ENCODE data around the gene F11R. TPM values are rescaled to one million over a fixed set of nuclear protein-coding genes. Genes with fewer than 3 reads are reported as not detected.
"Not testable (repeated sequence)": the region's sequence is repeated elsewhere in the genome, so short reads cannot be mapped to it uniquely, and the experiment has no call there.

The F11R gene
- 1 to 10 TPM; 3.9 to 7.6 (median 7.3) TPM for total RNA-seq

GRCh38 chr1:161020509-161021164 lies at the start of gene F11R:
F11R (minus strand) TSS chr1:161021152; CDS start chr1:161021073, 79 bp downstream.
- Mint-ChIP-seq H3K9me3 (no peaks in the 10 kb centered on the region), H3K27me3 (ENCODE audit: low read depth) (no peaks in the 10 kb centered on the region), H3K4me3 (peak within 1 kb of the TSS; percentile 86), H3K36me3 (ENCODE audit: insufficient read depth) (peaks cover 5% of the 10 kb centered on the region), H3K4me1 (ENCODE audit: low read depth) (peaks cover 36% of the 10 kb centered on the region)
- peak; percentile 14 for DNase-seq
- ATAC-seq = peak; percentile 27 to 42

GRCh38 chr1:161069731-161070270 lies 48.8 kb upstream of the F11R start, which contains the start of gene ARHGAP30:
ARHGAP30 (minus strand) TSS chr1:161069891; CDS start chr1:161069624, 267 bp downstream.
- ATAC-seq (peak; percentile 74 to 81), DNase-seq (peak; percentile 72)
- peak within 1 kb of the TSS; percentile 95 for H3K4me3 Mint-ChIP-seq
- H3K4me1 Mint-ChIP-seq (ENCODE audit: low read depth) = peaks cover 61% of the 10 kb centered on the region
- peaks cover 4% of the 10 kb centered on the region for H3K36me3 Mint-ChIP-seq (ENCODE audit: insufficient read depth)
- no peaks in the 10 kb centered on the region for H3K9me3 Mint-ChIP-seq
- no peaks in the 10 kb centered on the region for H3K27me3 Mint-ChIP-seq (ENCODE audit: low read depth)

GRCh38 chr1:161069241-161069640 lies 48.3 kb upstream of the F11R start:
- Mint-ChIP-seq H3K9me3 (no peaks in the 10 kb centered on the region), H3K4me3 (peak overlapping the region; percentile 95), H3K36me3 (ENCODE audit: insufficient read depth) (peaks cover 8% of the 10 kb centered on the region), H3K4me1 (ENCODE audit: low read depth) (peaks cover 66% of the 10 kb centered on the region), H3K27me3 (ENCODE audit: low read depth) (no peaks in the 10 kb centered on the region)
- DNase-seq = no peak
- ATAC-seq = peak in 1 of 2 donors; percentile 3

GRCh38 chr1:161068306-161069234 lies 47.6 kb upstream of the F11R start:
- Mint-ChIP-seq H3K4me3 (peak overlapping the region; percentile 95), H3K27me3 (ENCODE audit: low read depth) (no peaks in the 10 kb centered on the region), H3K36me3 (ENCODE audit: insufficient read depth) (peaks cover 12% of the 10 kb centered on the region), H3K9me3 (no peaks in the 10 kb centered on the region), H3K4me1 (ENCODE audit: low read depth) (peaks cover 72% of the 10 kb centered on the region)
- DNase-seq (peak; percentile 72), ATAC-seq (peak; percentile 69 to 72)

DNA sequence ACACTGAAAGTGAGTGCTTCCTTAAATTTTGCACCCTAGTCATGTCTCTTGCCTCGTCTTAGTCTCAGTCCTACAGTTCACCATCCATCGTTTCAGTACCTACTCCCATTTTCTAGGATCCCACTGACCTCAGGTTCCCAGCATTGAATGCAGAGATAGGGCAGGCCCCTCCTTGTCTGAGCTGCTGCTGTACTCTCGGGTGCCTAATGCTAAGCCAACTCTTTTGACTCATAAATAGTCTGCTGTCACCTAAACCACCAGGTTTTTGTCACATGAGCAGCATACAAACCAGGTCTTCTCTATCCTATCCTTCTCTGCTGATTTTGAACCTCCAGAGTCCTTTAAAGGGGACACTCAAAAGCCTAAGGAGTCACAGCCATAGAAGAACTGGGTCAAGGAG lies 45.7 kb upstream of the F11R start:
- Mint-ChIP-seq H3K4me1 (ENCODE audit: low read depth) (peaks cover 80% of the 10 kb centered on the region), H3K9me3 (no peaks in the 10 kb centered on the region), H3K27me3 (ENCODE audit: low read depth) (no peaks in the 10 kb centered on the region), H3K36me3 (ENCODE audit: insufficient read depth) (peaks cover 16% of the 10 kb centered on the region), H3K4me3 (peak overlapping the region; percentile 95)
- ATAC-seq = peak; percentile 51
- DNase-seq = no peak

GRCh38 chr1:161065681-161066080 lies 44.7 kb upstream of the F11R start:
- DNase-seq; ATAC-seq; H3K9me3 Mint-ChIP-seq; H3K4me3 Mint-ChIP-seq; H3K27me3 Mint-ChIP-seq (ENCODE audit: low read depth): not testable (repeated sequence)
- Mint-ChIP-seq H3K36me3 (ENCODE audit: insufficient read depth) (peaks cover 16% of the 10 kb centered on the region), H3K4me1 (ENCODE audit: low read depth) (peaks cover 79% of the 10 kb centered on the region)

- Mint-ChIP-seq H3K4me1 (ENCODE audit: low read depth) (peaks cover 82% of the 10 kb centered on the region), H3K36me3 (ENCODE audit: insufficient read depth) (peaks cover 21% of the 10 kb centered on the region), H3K4me3 (peak overlapping the region; percentile 62)
- not testable (repeated sequence) for ATAC-seq; H3K27me3 Mint-ChIP-seq (ENCODE audit: low read depth); DNase-seq; H3K9me3 Mint-ChIP-seq
Measured at GRCh38 chr1:161063936-161064335, 43.0 kb upstream of the F11R start.

DNA sequence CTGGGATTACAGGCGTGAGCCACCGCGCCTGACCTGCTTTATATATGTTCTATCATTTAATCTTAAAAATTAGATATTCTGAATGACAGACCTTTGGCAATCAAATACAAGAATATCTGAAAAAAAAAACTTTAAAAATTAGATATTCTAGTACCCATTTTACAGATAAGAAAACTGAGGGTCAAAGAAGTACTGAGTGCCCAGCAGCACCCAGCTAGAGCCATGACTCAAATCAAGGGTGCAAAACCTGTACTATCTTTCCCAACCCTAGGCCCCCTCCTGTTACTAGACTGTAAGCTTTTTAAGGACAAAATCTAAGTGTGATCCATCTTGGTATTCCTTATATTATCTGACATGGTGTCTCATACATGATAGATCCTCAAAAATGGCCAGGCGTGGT lies 40.5 kb upstream of the F11R start:
- no peak for ATAC-seq
- H3K9me3 Mint-ChIP-seq = no peaks in the 10 kb centered on the region

DNA sequence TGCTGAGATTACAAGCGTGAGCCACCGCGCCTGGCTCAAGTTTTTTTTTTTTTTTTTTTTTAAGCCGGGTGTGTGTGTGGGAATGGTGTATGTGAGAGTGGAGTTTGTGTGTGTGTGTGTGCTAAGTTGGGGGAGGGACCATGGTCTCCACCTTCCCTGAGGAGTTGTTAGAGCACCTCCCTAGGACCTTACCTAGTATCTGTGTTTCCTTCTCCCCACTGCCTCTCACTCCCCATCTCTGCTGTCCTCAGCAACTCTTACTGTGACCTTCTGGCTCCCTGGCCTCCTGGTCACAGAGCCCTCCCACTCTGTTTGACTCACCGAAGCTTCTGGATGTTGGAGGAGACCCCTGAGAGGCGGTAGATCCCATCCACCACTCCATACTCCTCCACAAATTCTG lies 38.3 kb upstream of the F11R start:
- Mint-ChIP-seq H3K4me1 (ENCODE audit: low read depth) (peaks cover 56% of the 10 kb centered on the region), H3K9me3 (no peaks in the 10 kb centered on the region), H3K36me3 (ENCODE audit: insufficient read depth) (peaks cover 25% of the 10 kb centered on the region), H3K4me3 (no peak overlapping the region), H3K27me3 (ENCODE audit: low read depth) (no peaks in the 10 kb centered on the region)
- ATAC-seq (no peak), DNase-seq (no peak)

More for the DNA sequence above, 40.5 kb upstream of the F11R start:
- Mint-ChIP-seq H3K4me1 (ENCODE audit: low read depth) (peaks cover 66% of the 10 kb centered on the region), H3K27me3 (ENCODE audit: low read depth) (no peaks in the 10 kb centered on the region), H3K36me3 (ENCODE audit: insufficient read depth) (peaks cover 21% of the 10 kb centered on the region), H3K4me3 (no peak overlapping the region)
- DNase-seq = no peak

GRCh38 chr1:161054805-161055204 lies 33.9 kb upstream of the F11R start:
- Mint-ChIP-seq H3K4me1 (ENCODE audit: low read depth) (peaks cover 22% of the 10 kb centered on the region), H3K9me3 (no peaks in the 10 kb centered on the region), H3K27me3 (ENCODE audit: low read depth) (no peaks in the 10 kb centered on the region), H3K4me3 (no peak overlapping the region), H3K36me3 (ENCODE audit: insufficient read depth) (peaks cover 37% of the 10 kb centered on the region)
- ATAC-seq (no peak), DNase-seq (no peak)

- ATAC-seq (no peak), DNase-seq (no peak)
- H3K9me3 Mint-ChIP-seq = no peaks in the 10 kb centered on the region
- no peaks in the 10 kb centered on the region for H3K27me3 Mint-ChIP-seq (ENCODE audit: low read depth)
- H3K4me3 Mint-ChIP-seq = no peak overlapping the region
- H3K4me1 Mint-ChIP-seq (ENCODE audit: low read depth) = peaks cover 16% of the 10 kb centered on the region
- H3K36me3 Mint-ChIP-seq (ENCODE audit: insufficient read depth) = peaks cover 34% of the 10 kb centered on the region
Measured at GRCh38 chr1:161054232-161054631, 33.3 kb upstream of the F11R start.

GRCh38 chr1:161052899-161053298 lies 31.9 kb upstream of the F11R start:
- H3K4me3 Mint-ChIP-seq = no peak overlapping the region
- H3K36me3 Mint-ChIP-seq (ENCODE audit: insufficient read depth) = peaks cover 43% of the 10 kb centered on the region
- H3K27me3 Mint-ChIP-seq (ENCODE audit: low read depth) = no peaks in the 10 kb centered on the region
- no peaks in the 10 kb centered on the region for H3K9me3 Mint-ChIP-seq
- no peak for ATAC-seq
- no peak for DNase-seq
- peaks cover 18% of the 10 kb centered on the region for H3K4me1 Mint-ChIP-seq (ENCODE audit: low read depth)

DNA sequence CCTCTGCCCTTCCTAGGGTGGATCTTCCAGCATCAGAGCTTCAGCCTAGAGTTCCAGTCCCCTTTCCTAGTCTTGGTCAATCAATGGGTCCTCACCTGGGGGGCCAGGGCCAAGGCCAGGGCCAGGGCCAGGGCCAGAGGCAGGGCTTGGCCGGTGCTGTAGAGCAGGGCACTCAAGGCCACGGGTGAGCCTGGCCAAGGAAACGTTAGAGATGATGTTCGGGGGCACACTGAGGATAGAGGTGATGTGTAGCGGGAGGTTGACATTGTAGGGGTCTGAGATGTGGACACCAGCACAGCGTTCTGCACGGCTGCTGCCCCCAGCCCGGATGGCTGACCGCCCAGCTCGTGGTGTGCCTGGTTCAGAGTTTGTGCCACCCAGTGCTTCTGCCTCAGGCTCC lies 30.3 kb upstream of the F11R start:
- Mint-ChIP-seq H3K27me3 (ENCODE audit: low read depth) (no peaks in the 10 kb centered on the region), H3K9me3 (no peaks in the 10 kb centered on the region), H3K36me3 (ENCODE audit: insufficient read depth) (peaks cover 44% of the 10 kb centered on the region), H3K4me3 (no peak overlapping the region), H3K4me1 (ENCODE audit: low read depth) (peaks cover 20% of the 10 kb centered on the region)
- ATAC-seq = no peak
- DNase-seq = no peak

DNA sequence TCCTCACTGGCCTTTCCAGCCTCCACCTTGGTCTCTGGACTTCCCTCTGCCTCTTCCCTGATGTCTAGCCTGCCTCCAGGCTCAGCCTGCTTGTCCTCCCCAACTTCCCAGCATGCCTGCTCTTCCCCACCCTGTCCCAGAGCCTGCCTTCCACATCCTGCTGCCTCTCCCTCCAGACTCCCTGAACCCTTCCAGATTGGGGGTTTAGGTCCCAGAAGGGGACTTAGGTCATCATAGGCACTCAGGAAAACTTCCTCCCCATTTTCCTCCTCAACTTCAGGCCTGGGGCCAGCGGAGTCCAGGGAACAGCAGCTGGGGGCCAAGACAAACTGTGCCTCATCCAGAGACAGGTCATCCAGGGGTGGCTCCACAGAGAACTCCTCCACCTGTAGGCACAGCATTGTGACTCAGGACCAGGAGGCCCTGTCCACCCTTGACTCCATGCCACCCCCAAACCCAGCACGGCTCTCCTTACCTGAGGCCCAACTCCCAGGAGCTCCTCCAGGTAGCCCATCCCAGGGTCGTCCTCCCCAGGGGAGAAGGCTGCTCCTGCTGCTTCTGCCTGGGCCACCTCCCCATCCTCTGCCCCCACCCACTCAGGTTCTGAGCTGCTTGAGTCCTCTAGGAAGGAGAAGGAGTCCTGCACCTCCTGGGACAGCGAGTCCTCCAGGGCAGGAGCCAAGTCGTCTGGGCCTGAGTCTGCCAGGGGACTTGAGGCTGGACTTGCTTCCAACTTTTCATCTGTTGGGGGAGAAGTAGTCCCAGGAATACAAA lies 28.2 kb upstream of the F11R start:
- Mint-ChIP-seq H3K27me3 (ENCODE audit: low read depth) (no peaks in the 10 kb centered on the region), H3K4me3 (no peak overlapping the region)

More for the DNA sequence above, 28.2 kb upstream of the F11R start:
- DNase-seq (no peak), ATAC-seq (no peak)
- peaks cover 25% of the 10 kb centered on the region for H3K4me1 Mint-ChIP-seq (ENCODE audit: low read depth)
- peaks cover 41% of the 10 kb centered on the region for H3K36me3 Mint-ChIP-seq (ENCODE audit: insufficient read depth)
- no peaks in the 10 kb centered on the region for H3K9me3 Mint-ChIP-seq
